WTC11 (cell line): ENCODE results near the gene NXPE3. TPM values are rescaled to one million over a fixed set of nuclear protein-coding genes. Genes with fewer than 3 reads are reported as not detected.

Experiments used
- ATAC-seq: fragments of 200-7000 bp; cut with Tn5 transposase; 2 replicates; pipeline ENCODE4 v1.10.0; 2021; ENCODE audit warnings: mild to moderate bottlenecking, moderate library complexity
- CTCF ChIA-PET: fragments of 300-600 bp; sonication (Branson Sonifier 250); formaldehyde crosslinking; loops from one replicate; lab custom pipeline; 2021; ENCODE audit warnings: antibody characterized with exemption; lab: Charles Lee
- POLR2A ChIA-PET: fragments of 350-600 bp; sonication (Branson Sonifier 250); formaldehyde crosslinking; loops from one replicate; lab custom pipeline; 2021; ENCODE audit warnings: antibody characterized with exemption; lab: Charles Lee
- DNase-seq: peaks from one replicate; pipeline ENCODE4 v3.0.0; 2021; ENCODE audit warnings: low spot score
- H3K27ac Mint-ChIP-seq: 2 replicates; pipeline ENCODE4 v1.8.0; 2021; ENCODE audit warnings: mixed read lengths
- H3K27me3 Mint-ChIP-seq: 2 replicates; pipeline ENCODE4 v1.8.0; 2021; ENCODE audit warnings: low read depth, mild to moderate bottlenecking, moderate library complexity, mixed read lengths
- H3K36me3 Mint-ChIP-seq: 2 replicates; pipeline ENCODE4 v1.8.0; 2021; ENCODE audit warnings: mixed read lengths
- H3K4me1 Mint-ChIP-seq: 2 replicates; pipeline ENCODE4 v1.8.0; 2022; ENCODE audit warnings: mixed read lengths
- H3K4me3 Mint-ChIP-seq: 2 replicates; pipeline ENCODE4 v1.8.0; 2021; ENCODE audit warnings: mild to moderate bottlenecking, moderate library complexity, mixed read lengths
- H3K9me3 Mint-ChIP-seq: 2 replicates; pipeline ENCODE4 v1.8.0; 2021; ENCODE audit warnings: mixed read lengths
- E2F4 ChIP-seq: sonication (generic); formaldehyde crosslinking; IDR thresholded peaks from 2 replicates; pipeline ENCODE4 v1.8.1; 2022; ENCODE audit warnings: low read depth, mild to moderate bottlenecking, moderate library complexity, missing genetic modification reagents, borderline replicate concordance
- ESRRA ChIP-seq: sonication (generic); formaldehyde crosslinking; IDR thresholded peaks from 2 replicates; pipeline ENCODE4 v1.8.1; 2022; ENCODE audit warnings: mild to moderate bottlenecking, missing genetic modification reagents, borderline replicate concordance
- FOXP1 ChIP-seq: sonication (generic); formaldehyde crosslinking; IDR thresholded peaks from 2 replicates; pipeline ENCODE4 v1.8.0; 2022; ENCODE audit warnings: missing genetic modification reagents, mild to moderate bottlenecking, moderate library complexity, borderline replicate concordance
- GTF2I ChIP-seq: fragments of 250-450 bp; sonication (Bioruptor Pico); conservative IDR thresholded peaks from 2 replicates; pipeline ENCODE4 v1.4.0; 2021; ENCODE audit warnings: mild to moderate bottlenecking
- HMGA2 ChIP-seq: fragments of 250-450 bp; sonication (Bioruptor Pico); IDR thresholded peaks from 2 replicates; pipeline ENCODE4 v1.4.0; 2021; ENCODE audit warnings: mild to moderate bottlenecking, moderate library complexity
- IRF1 ChIP-seq: sonication (generic); formaldehyde crosslinking; IDR thresholded peaks from 2 replicates; pipeline ENCODE4 v1.8.0; 2023; ENCODE audit warnings: missing genetic modification reagents
- JAZF1 ChIP-seq: fragments of 250-450 bp; sonication (Bioruptor Pico); IDR thresholded peaks from 2 replicates; pipeline ENCODE4 v1.9.0; 2021; ENCODE audit warnings: moderate library complexity, mild to moderate bottlenecking, inconsistent platforms
- MYBL2 ChIP-seq: sonication (generic); formaldehyde crosslinking; IDR thresholded peaks from 2 replicates; pipeline ENCODE4 v1.8.1; 2023; ENCODE audit warnings: mild to moderate bottlenecking, moderate library complexity, missing genetic modification reagents
- NFE2L1 ChIP-seq: sonication (generic); formaldehyde crosslinking; IDR thresholded peaks from 2 replicates; pipeline ENCODE4 v1.8.1; 2023; ENCODE audit warnings: missing genetic modification reagents
- NR3C1 ChIP-seq: sonication (generic); formaldehyde crosslinking; conservative IDR thresholded peaks from 2 replicates; pipeline ENCODE4 v1.8.1; 2023; ENCODE audit warnings: low read depth, mild to moderate bottlenecking, missing genetic modification reagents
- PRDM15 ChIP-seq: sonication (generic); formaldehyde crosslinking; IDR thresholded peaks from 2 replicates; pipeline ENCODE4 v1.8.0; 2022; ENCODE audit warnings: missing genetic modification reagents
- PRRX2 ChIP-seq: fragments of 250-450 bp; sonication (Bioruptor Pico); IDR thresholded peaks from 2 replicates; pipeline ENCODE4 v1.8.0; 2021; ENCODE audit warnings: mild to moderate bottlenecking
- SMAD4 ChIP-seq: sonication (generic); formaldehyde crosslinking; IDR thresholded peaks from 2 replicates; pipeline ENCODE4 v1.8.0; 2022; ENCODE audit warnings: mild to moderate bottlenecking, missing genetic modification reagents
- SOX15 ChIP-seq: fragments of 250-450 bp; sonication (Bioruptor Pico); IDR thresholded peaks from 2 replicates; pipeline ENCODE4 v1.9.0; 2021; ENCODE audit warnings: mild to moderate bottlenecking
- STAT6 ChIP-seq: sonication (generic); formaldehyde crosslinking; conservative IDR thresholded peaks from 2 replicates; pipeline ENCODE4 v1.8.1; 2023; ENCODE audit warnings: mild to moderate bottlenecking, low read depth, missing genetic modification reagents, moderate library complexity
- ZMAT4 ChIP-seq: fragments of 250-450 bp; sonication (Bioruptor Pico); IDR thresholded peaks from 2 replicates; pipeline ENCODE4 v1.9.0; 2021; ENCODE audit warnings: mild to moderate bottlenecking
- ZNF263 ChIP-seq: sonication (generic); formaldehyde crosslinking; IDR thresholded peaks from 2 replicates; pipeline ENCODE4 v1.8.1; 2022; ENCODE audit warnings: low read depth, mild to moderate bottlenecking, moderate library complexity, missing genetic modification reagents
- total RNA-seq: library from RNA; stranded (reverse); gene quantifications from 3 replicates; pipeline ENCODE4 v1.2.3, GENCODE V29; 2021

Gene NXPE3
- total RNA-seq, 1 experiment from 2014 or later, result 13.9 TPM

- no peak for TF ChIP-seq ZMAT4 (CRISPR knock-in tag)
- TF ChIP-seq HMGA2, result no peak
- TF ChIP-seq NFE2L1 (CRISPR knock-in tag), result no peak
- no peak for TF ChIP-seq IRF1
- TF ChIP-seq GTF2I (CRISPR knock-in tag), result no peak
- TF ChIP-seq NR3C1 (CRISPR knock-in tag), result no peak
- no peak for TF ChIP-seq SOX15 (CRISPR knock-in tag)
- TF ChIP-seq PRDM15 (CRISPR knock-in tag), result no peak
- no peak for TF ChIP-seq SMAD4 (CRISPR knock-in tag)
- no peak for TF ChIP-seq FOXP1 (CRISPR knock-in tag)
These were observed 48.2 kb upstream of the NXPE3 start (continued) for GRCh38 chr3:101730839-101731238.

- Mint-ChIP-seq H3K9me3 (peaks cover 18% of the 10 kb centered on the region), H3K4me3 (no peak overlapping the region), H3K27me3 (no peaks in the 10 kb centered on the region), H3K4me1 (no peaks in the 10 kb centered on the region), H3K36me3 (peaks cover 72% of the 10 kb centered on the region), H3K27ac (no peak overlapping the region)
- DNase-seq, result no peak
- no peak for TF ChIP-seq PRRX2 (CRISPR knock-in tag)
- no peak for TF ChIP-seq ZNF263 (CRISPR knock-in tag)
- no peak for TF ChIP-seq JAZF1 (CRISPR knock-in tag)
- no peak for TF ChIP-seq FOXP1 (CRISPR knock-in tag)
- TF ChIP-seq IRF1, result no peak
- TF ChIP-seq PRDM15 (CRISPR knock-in tag), result no peak
- TF ChIP-seq E2F4 (CRISPR knock-in tag), result no peak
- no peak for TF ChIP-seq ESRRA (CRISPR knock-in tag)
- no peak for TF ChIP-seq STAT6 (CRISPR knock-in tag)
- TF ChIP-seq MYBL2 (CRISPR knock-in tag), result no peak
- TF ChIP-seq NR3C1 (CRISPR knock-in tag), result no peak
- no peak for ATAC-seq
- ChIA-PET CTCF (no interaction called here), POLR2A (no interaction called here)
These were observed 46.8 kb upstream of the NXPE3 start for GRCh38 chr3:101732240-101732641.
